GM13976 (cell line): ENCODE results near the gene FHOD3.

ENCODE experiments used
- DNase-seq: peaks from one replicate; pipeline ENCODE4 v3.0.0; 2012; ENCODE audit warnings: low spot score
- CTCF ChIP-seq: IDR thresholded peaks from 2 replicates; pipeline ENCODE4 v1.5.1; 2012; ENCODE audit warnings: borderline replicate concordance, mild to moderate bottlenecking; ENCODE audit not compliant: insufficient read depth; ENCODE audit errors: extremely low read depth, missing control alignments, control extremely low read depth
- in situ Hi-C: fragments of 300-500 bp; cut with MboI; formaldehyde crosslinking; loops from one replicate; pipeline ENCODE4 v1.12.0; 2022; ENCODE audit warnings: low sequenced_read_pairs, mixed read lengths, inconsistent platforms; ENCODE audit not compliant: unreplicated experiment

FHOD3 gene

DNA sequence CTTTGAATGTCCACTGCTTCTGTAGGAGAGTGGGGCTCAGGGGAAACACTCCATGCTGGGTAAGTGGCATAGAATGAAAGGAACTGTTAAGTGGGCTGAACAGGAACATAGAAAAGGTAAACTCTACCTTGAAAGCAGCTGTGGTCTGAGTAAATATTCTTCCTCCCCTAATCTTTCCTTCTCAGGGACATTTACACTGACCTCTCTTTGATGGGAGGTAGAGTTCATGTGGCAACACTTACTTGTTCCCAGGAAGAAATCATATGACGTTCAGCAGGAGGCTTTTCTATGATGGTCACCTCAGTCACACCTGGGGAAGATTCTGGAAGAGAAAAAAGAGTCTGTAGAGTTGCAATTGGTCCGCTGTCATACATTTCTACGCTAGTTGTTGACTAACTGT lies 521.1 kb downstream of the FHOD3 start:
- no peak for DNase-seq
- no peak for TF ChIP-seq CTCF
- in situ Hi-C loops = loop anchor here (25.0 kb wide), 1 partner anchor 731 kb away; no protein-coding TSS in a partner anchor

DNA sequence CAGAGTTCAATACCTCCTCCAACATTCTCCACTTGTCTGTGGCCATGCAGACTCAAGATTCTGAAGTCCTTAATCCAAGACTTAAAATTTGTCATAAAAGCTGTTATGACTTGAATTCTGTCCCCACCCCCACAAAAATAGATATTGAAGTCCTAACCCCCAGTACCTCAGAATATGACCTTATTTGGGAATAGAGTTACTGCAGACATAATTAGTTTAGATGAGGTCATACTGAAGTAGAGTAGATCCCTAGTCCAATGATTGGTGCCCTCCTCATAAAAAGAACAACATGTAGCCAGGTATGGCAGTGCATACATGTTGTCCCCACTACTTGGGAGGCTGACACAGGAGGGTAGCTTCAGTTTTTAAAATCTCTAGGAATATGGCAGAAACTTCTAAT lies 522.1 kb downstream of the FHOD3 start:
- TF ChIP-seq CTCF = no peak
- in situ Hi-C loops = loop anchor here (25.0 kb wide), 1 partner anchor 732 kb away; no protein-coding TSS in a partner anchor
- no peak for DNase-seq

DNA sequence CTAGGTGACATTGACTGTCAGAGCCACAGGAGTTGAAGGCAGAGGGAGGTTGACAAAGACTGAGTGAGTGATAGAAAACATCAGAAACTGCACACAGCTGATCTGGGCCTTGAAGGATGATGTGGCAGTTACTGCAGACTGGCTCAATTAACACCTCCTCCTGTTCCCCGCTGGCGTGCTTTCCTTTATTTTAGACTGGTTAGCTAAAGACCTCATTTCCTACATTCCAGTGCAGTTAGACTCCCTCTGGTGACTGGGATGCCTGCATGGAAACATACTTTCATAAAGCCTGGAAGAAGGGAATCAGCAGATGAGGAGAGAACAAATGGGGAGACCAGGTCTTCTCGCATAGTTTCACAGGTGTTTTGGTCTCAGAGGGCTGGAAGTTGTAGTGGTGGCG lies 524.2 kb downstream of the FHOD3 start:
- no peak for TF ChIP-seq CTCF
- no peak for DNase-seq
- in situ Hi-C loops = loop anchor here (25.0 kb wide), 1 partner anchor 734 kb away; no protein-coding TSS in a partner anchor

GRCh38 chr18:36825526-36825925 lies 528.0 kb downstream of the FHOD3 start:
- in situ Hi-C loops = no loop called here
- no peak for TF ChIP-seq CTCF
- DNase-seq = no peak

DNA sequence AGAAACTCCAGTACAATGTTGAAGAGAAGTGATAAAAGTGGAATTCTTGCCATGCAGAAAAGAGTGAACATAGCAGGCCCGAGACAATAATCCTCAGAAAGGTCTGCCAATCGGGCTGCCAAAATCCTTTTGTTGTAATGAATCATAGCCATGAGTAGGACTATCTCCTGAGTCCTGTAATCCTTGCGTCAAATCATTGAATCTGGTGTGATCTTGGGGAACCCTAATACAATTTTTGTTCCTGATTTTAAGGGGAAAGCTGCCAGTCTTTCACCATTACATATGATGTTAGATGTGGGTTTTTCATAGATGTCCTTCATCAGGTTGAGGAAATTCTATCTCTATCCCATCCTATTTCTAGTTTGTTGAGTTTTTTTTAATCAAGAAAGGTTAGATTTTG lies 529.0 kb downstream of the FHOD3 start:
- no peak for TF ChIP-seq CTCF
- no peak for DNase-seq
- in situ Hi-C loops = no loop called here

DNA sequence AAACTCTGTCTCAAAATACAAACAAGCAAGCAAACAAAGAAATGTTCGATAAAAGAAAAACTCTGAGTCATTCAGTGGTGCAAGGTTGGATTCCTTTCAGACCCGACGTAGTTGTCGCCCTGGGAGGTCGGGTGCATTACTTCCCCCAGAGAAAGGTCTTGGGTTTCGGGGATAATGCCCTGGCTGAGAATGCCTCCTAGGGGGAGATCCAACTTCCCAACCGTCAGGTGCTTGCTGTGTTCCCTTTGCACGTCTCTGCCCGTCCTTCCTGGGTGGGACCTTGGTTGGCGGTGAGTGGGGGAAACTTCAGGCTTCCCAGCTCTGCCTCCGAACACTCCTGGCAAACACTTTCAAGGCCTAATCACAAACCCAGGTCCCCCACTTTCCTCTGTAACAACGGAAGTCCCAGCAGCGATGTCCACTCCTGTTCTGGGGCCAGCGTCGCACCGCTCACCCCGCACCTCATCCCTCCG lies 530.7 kb downstream of the FHOD3 start:
- TF ChIP-seq CTCF = no peak
- DNase-seq = no peak
- in situ Hi-C loops = no loop called here
